ENCODE results near the gene ALK.

- TF ChIP-seq EZH2phosphoT487 (IDR thresholded peaks at IDR 0.05; ENCODE audit: unreplicated experiment) (no peak), CTCF (conservative IDR thresholded peaks at IDR 0.05; ENCODE audit: low read depth in 2 of 2) (no peak), ZNF331 (CRISPR knock-in tag; IDR thresholded peaks at IDR 0.05; ENCODE audit: low read depth) (no peak), NANOG (IDR thresholded peaks at IDR 0.05; ENCODE audit: borderline replicate concordance) (no peak), EZH2 (IDR thresholded peaks at IDR 0.05; ENCODE audit: low read depth, unreplicated experiment) (no peak), STAT1 (IDR thresholded peaks at IDR 0.05; ENCODE audit: unreplicated experiment) (no peak), CREB1 (CRISPR knock-in tag; IDR thresholded peaks at IDR 0.05; ENCODE audit: low read depth) (no peak), REST (IDR thresholded peaks at IDR 0.05; ENCODE audit: unreplicated experiment) (no peak), JUNB (IDR thresholded peaks at IDR 0.05; ENCODE audit: unreplicated experiment) (no peak)
These were observed 198.0 kb downstream of the ALK start for GRCh38 chr2:29723255-29724001.
